Liver (tissue), 9 donors: ENCODE data around the gene GAL3ST3. TPM values are rescaled to one million over a fixed set of nuclear protein-coding genes. Genes with fewer than 3 reads are reported as not detected.

ENCODE experiments used
- DNase-seq: peaks from one replicate; pipeline ENCODE4 v3.0.0-alpha.2; 2017; ENCODE audit warnings: low spot score
- H3K27ac ChIP-seq, 2 donors: one replicate each; pipeline ENCODE4 v1.7.0; 2013; ENCODE audit warnings: inconsistent platforms in 2 of 2, low read length in 2 of 2, control low read depth in 1 of 2, low read depth in 1 of 2, mild to moderate bottlenecking in 1 of 2
- H3K27me3 ChIP-seq, 4 donors: one replicate each; pipeline versions ENCODE4 v1.6.1 to v1.7.0; 2013; ENCODE audit warnings: low read length in 3 of 4, inconsistent platforms in 1 of 4, mild to moderate bottlenecking in 1 of 4, moderate library complexity in 1 of 4; ENCODE audit not compliant: control insufficient read depth in 4 of 4, insufficient read depth in 4 of 4
- H3K36me3 ChIP-seq, 4 donors: one replicate each; pipeline versions ENCODE4 v1.6.1 to v1.7.0; 2013; ENCODE audit warnings: low read length in 3 of 4, mild to moderate bottlenecking in 3 of 4, low read depth in 1 of 4, moderate library complexity in 1 of 4; ENCODE audit not compliant: control insufficient read depth in 4 of 4, insufficient read depth in 3 of 4
- H3K4me1 ChIP-seq, 4 donors: one replicate each; pipeline versions ENCODE4 v1.6.1 to v1.7.0; 2013; ENCODE audit warnings: low read length in 3 of 4, mild to moderate bottlenecking in 3 of 4, moderate library complexity in 1 of 4; ENCODE audit not compliant: control insufficient read depth in 4 of 4, insufficient read depth in 4 of 4
- H3K4me3 ChIP-seq, 3 donors: one replicate each; pipeline versions ENCODE4 v1.6.1 to v1.7.0; 2013; ENCODE audit warnings: low read length in 3 of 3, control low read depth in 1 of 3, low read depth in 1 of 3, mild to moderate bottlenecking in 1 of 3
- H3K9ac ChIP-seq, 2 donors: one replicate each; pipeline ENCODE4 v1.7.0; 2013; ENCODE audit warnings: low read length in 2 of 2, mild to moderate bottlenecking in 2 of 2, moderate library complexity in 2 of 2, control low read depth in 1 of 2, low read depth in 1 of 2
- H3K9me3 ChIP-seq, 4 donors: one replicate each; pipeline versions ENCODE4 v1.6.1 to v1.7.0; 2013; ENCODE audit warnings: low read length in 3 of 4; ENCODE audit not compliant: control insufficient read depth in 4 of 4
- CTCF ChIP-seq: fragments of 150-350 bp; IDR thresholded peaks from 2 replicates; pipeline ENCODE4 v1.5.1; 2017; ENCODE audit warnings: improper control_type of control experiment, low read depth, low read length; ENCODE audit not compliant: missing input control
- EGR1 ChIP-seq, 2 donors: IDR thresholded peaks; 2 replicates each; pipeline ENCODE4 v1.6.1; 2016 to 2018; ENCODE audit warnings: antibody characterized with exemption in 2 of 2, low read depth in 2 of 2
- FOXA1 ChIP-seq: IDR thresholded peaks from 2 replicates; pipeline ENCODE4 v1.6.1; 2016; ENCODE audit warnings: antibody characterized with exemption
- HNF4A ChIP-seq, 2 donors: conservative IDR thresholded peaks; 2 replicates each; pipeline ENCODE4 v1.6.1; 2016; ENCODE audit warnings: antibody characterized with exemption in 2 of 2, mild to moderate bottlenecking in 2 of 2
- NR2F2 ChIP-seq: IDR thresholded peaks from 2 replicates; pipeline ENCODE4 v1.6.1; 2016; ENCODE audit warnings: antibody characterized with exemption
- RAD21 ChIP-seq, 2 donors: IDR thresholded peaks; 2 replicates each; pipeline ENCODE4 v1.6.1; 2016; ENCODE audit warnings: antibody characterized with exemption in 2 of 2, mild to moderate bottlenecking in 2 of 2
- REST ChIP-seq: IDR thresholded peaks from 2 replicates; pipeline ENCODE4 v1.6.1; 2016; ENCODE audit warnings: antibody characterized with exemption, mild to moderate bottlenecking
- SP1 ChIP-seq: IDR thresholded peaks from 2 replicates; pipeline ENCODE4 v1.6.1; 2018; ENCODE audit warnings: antibody characterized with exemption, mild to moderate bottlenecking
- YY1 ChIP-seq: IDR thresholded peaks from 2 replicates; pipeline ENCODE4 v1.6.1; 2016; ENCODE audit warnings: antibody characterized with exemption, mild to moderate bottlenecking
- ZBTB33 ChIP-seq: IDR thresholded peaks from 2 replicates; pipeline ENCODE4 v1.6.1; 2016; ENCODE audit warnings: antibody characterized with exemption
- WGBS: extraction: QIAGEN DNeasy Blood & Tissue Kit; methylation state at CpG from one replicate; pipeline ENCODE4 v1.1.7; 2013; 5-methylcytosine and 5-hydroxymethylcytosine counted together
- polyA plus RNA-seq, 2 donors: library from polyadenylated mRNA; stranded (reverse) in 1 of 2; unstranded in 1 of 2; fragments of 200-250 nt in 1 of 2; fragments of >200 nt in 1 of 2; fragmentation: Nextera tagmentation in 1 of 2; extraction: Ambion mirVana in 1 of 2; gene quantifications; one replicate each; pipeline versions ENCODE4 v1.2.1 to v1.2.3, GENCODE V29; 2013 to 2015
- total RNA-seq, 2 donors: library from RNA; depleted of rRNA; stranded (reverse); fragments of >200 nt; gene quantifications; one replicate each; pipeline ENCODE4 v1.2.3, GENCODE V29; 2014
- TF ChIP-seq, protein P1 (sequence below): IDR thresholded peaks from 2 replicates; pipeline ENCODE4 v1.6.1; 2016; ENCODE audit warnings: antibody characterized with exemption
- donor health status: healthy.
- donor health status: healthy.
- donor health status: healthy.
- donor health status: healthy.
- donor health status: healthy.

Gene GAL3ST3
- total and polyA plus RNA-seq, 4 donors, result not detected

DNA sequence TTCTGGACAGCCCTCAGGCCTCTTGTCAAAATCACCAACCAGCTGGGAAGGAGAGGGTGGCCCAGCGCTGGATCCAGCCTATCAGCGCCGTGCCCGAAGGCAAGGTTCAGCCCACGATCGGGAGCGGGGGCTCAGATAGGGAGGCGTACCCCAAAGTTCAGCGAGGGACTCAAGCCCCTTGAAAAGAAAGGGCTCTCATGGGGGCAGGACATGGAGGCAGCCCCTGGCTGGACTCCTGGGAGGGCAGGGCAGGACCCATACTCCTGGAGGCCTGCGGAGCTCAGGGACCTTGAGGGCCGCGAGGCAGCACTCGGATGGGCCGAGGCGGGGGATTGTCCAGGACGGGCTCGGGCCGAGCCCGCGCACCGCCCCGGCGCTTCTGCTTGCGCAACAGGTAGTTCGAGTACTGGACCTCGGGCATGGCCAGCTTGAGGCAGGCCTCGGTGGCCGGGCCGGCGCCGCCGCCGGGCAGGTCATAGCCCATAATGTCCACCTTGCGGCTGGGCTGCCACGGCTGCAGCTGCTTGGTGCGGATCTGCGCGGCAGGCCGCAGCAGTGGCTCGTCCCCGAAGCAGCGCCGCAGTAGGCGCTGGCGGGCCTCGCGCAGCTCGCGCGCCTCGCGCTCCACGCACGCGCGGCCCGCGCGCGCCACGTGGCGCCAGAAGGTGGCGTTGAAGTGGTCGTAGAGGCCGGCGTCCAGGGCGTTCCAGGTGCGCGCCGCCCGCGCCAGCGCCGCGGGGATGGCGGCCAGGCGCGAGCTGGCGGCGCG is 6.5 kb downstream of the GAL3ST3 start:
- 95% methylated on average over 81 of the region's 81 CpGs for WGBS
- Histone ChIP-seq H3K27me3 (no peaks in the 10 kb centered on the region), H3K27ac (no peak overlapping the region), H3K4me1 (peaks cover 0 to 5% (median 4%) of the 10 kb centered on the region in 4 donors), H3K36me3 (no peaks in the 10 kb centered on the region), H3K9ac (no peak overlapping the region), H3K4me3 (no peak overlapping the region), H3K9me3 (no peaks in the 10 kb centered on the region)
- no peak for DNase-seq
- no peak for TF ChIP-seq NR2F2
- TF ChIP-seq, protein P1, sequence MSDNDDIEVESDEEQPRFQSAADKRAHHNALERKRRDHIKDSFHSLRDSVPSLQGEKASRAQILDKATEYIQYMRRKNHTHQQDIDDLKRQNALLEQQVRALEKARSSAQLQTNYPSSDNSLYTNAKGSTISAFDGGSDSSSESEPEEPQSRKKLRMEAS, result no peak
- TF ChIP-seq CTCF, result no peak
- TF ChIP-seq RAD21 (IDR thresholded peaks at IDR 0.05), result no peak
- TF ChIP-seq EGR1 (IDR thresholded peaks at IDR 0.05; ENCODE audit: low read depth in 2 of 2), result no peak
- TF ChIP-seq SP1, result no peak
- TF ChIP-seq FOXA1, result no peak
- TF ChIP-seq HNF4A (conservative IDR thresholded peaks at IDR 0.05), result no peak
- TF ChIP-seq REST, result no peak

- TF ChIP-seq YY1, result no peak
- no peak for TF ChIP-seq RAD21 (IDR thresholded peaks at IDR 0.05)
- no peak for TF ChIP-seq ZBTB33
- peaks cover 0 to 5% (median 0%) of the 10 kb centered on the region in 4 donors for H3K27me3 ChIP-seq
- H3K4me1 ChIP-seq, result no peaks in the 10 kb centered on the region
- DNase-seq, result no peak
- no peaks in the 10 kb centered on the region for H3K36me3 ChIP-seq
- no peak overlapping the region for H3K4me3 ChIP-seq
- H3K9me3 ChIP-seq, result no peaks in the 10 kb centered on the region
- H3K27ac ChIP-seq, result no peak overlapping the region
- WGBS, result 91% methylated on average over 3 of the region's 3 CpGs
- H3K9ac ChIP-seq, result no peak overlapping the region
These were observed 9.2 kb downstream of the GAL3ST3 start for GRCh38 chr11:66039765-66040164.
